DOHH2 (cell line): ENCODE data around the gene HPS5.

Source experiments
- CTCF ChIP-seq: fragments of 200-600 bp; sonication (generic); IDR thresholded peaks from one replicate; pipeline ENCODE4 v1.5.1; 2014; ENCODE audit warnings: antibody characterized with exemption, mild to moderate bottlenecking, low read depth, low read length; ENCODE audit not compliant: poor library complexity, severe bottlenecking
- EZH2phosphoT487 ChIP-seq: fragments of 200-600 bp; sonication (generic); IDR thresholded peaks from 2 replicates; pipeline ENCODE4 v1.6.1; 2017; ENCODE audit warnings: borderline replicate concordance, mild to moderate bottlenecking, antibody characterized with exemption, low read length, moderate library complexity, mixed read lengths

GRCh38 chr11:18321969-18322711, at the start of gene HPS5, which contains the start of gene GTF2H1:
- no peak for TF ChIP-seq CTCF
- no peak for TF ChIP-seq EZH2phosphoT487
